ENCODE measurements around the gene MRPL48. TPM values are rescaled to one million over a fixed set of nuclear protein-coding genes. Genes with fewer than 3 reads are reported as not detected.

The MRPL48 gene
- 66.8 TPM for total RNA-seq (2021; ENCODE audit: unreplicated experiment)
- 62.7 and 89.3 TPM in 2 replicates for polyA plus RNA-seq (2012)
- percentile 77 among the genes with signal in this experiment for Bru-seq, nascent RNA
- percentile 73 among the genes with signal in this experiment for BruChase-seq, experiment 1, labeled RNA remaining after a 6-hour chase
- BruChase-seq, experiment 2, labeled RNA remaining after a 2-hour chase = percentile 70 among the genes with signal in this experiment
- long read RNA-seq, transcript MRPL48-201 (8 exons, 1,536 nt) = major isoform, 43 of 68 reads
- long read RNA-seq, partial matches to known transcripts = 1 of 68 reads
- long read RNA-seq, other reads (novel, unspliced or antisense) = 20 of 68 reads

GRCh38 chr11:73787643-73788558, at the start of gene MRPL48:
Gene MRPL48 (plus strand): TSS chr11:73787874. CDS start chr11:73787972, 98 bp downstream.
- BruUV-seq (replicated peaks) = TSS peak; percentile 90
- Histone ChIP-seq H3K9ac (ENCODE audit: low read length) (peak within 1 kb of the TSS; percentile 97), H3K4me1 (ENCODE audit: control insufficient read depth in 1 of 2, insufficient read depth in 2 of 2, low read length in 2 of 2) (peaks cover 17 to 22% of the 10 kb centered on the region in 2 experiments), H3K36me3 (ENCODE audit: control insufficient read depth in 1 of 2, insufficient read depth in 2 of 2, low read length in 2 of 2) (no peaks in the 10 kb centered on the region), H3K27me3 (ENCODE audit: insufficient read depth, low read length) (no peaks in the 10 kb centered on the region), H3K9me2 (ENCODE audit: insufficient read depth) (no peaks in the 10 kb centered on the region), H2AFZ (ENCODE audit: low read depth, low read length, poor library complexity, severe bottlenecking) (peak within 1 kb of the TSS; percentile 13), H4K20me1 (ENCODE audit: insufficient read depth) (no peaks in the 10 kb centered on the region), H3K4me3 (replicated peaks in 1 of 2; ENCODE audit: low read depth in 1 of 2, low read length in 2 of 2) (peak within 1 kb of the TSS; percentile 79 to 88), H3K79me2 (ENCODE audit: insufficient read depth, low read length) (peaks cover 29% of the 10 kb centered on the region), H3K27ac (ENCODE audit: low read depth, low read length) (peak within 1 kb of the TSS; percentile 88), H3K4me2 (ENCODE audit: low read length) (peak within 1 kb of the TSS; percentile 94), H3K9me3 (ENCODE audit: control insufficient read depth in 1 of 2, insufficient read depth in 1 of 2, low read depth in 1 of 2, low read length in 2 of 2) (no peaks in the 10 kb centered on the region)
- peak; percentile 91 for DNase-seq (ENCODE audit: low read depth, low spot score)
- intact Hi-C loops (cut with micrococcal nuclease) = loop anchor here (5.0 kb wide), 1 partner anchor 144 kb away; no protein-coding TSS in a partner anchor
- ChIA-PET RAD21 (ENCODE audit: low non-redundant PET in 1 of 2, low total read pairs in 2 of 2, uncharacterized antibody in 2 of 2, unreplicated experiment in 2 of 2) (interaction anchor here in 1 of 2 experiments (0.7 kb wide), 1 partner anchor 384 kb away, joined by 3 read pairs; no protein-coding TSS in a partner anchor), CTCF (interaction anchor here (0.6 to 1.1 kb wide), 1 partner anchor 143 kb away, joined by 3 read pairs; no protein-coding TSS in a partner anchor), POLR2A (interaction anchor here (0.6 to 2.2 kb wide), 8 partner anchors 8 to 143 kb away, joined by 3 to 26 read pairs (median 3); partner anchors contain the start of gene RAB6A)
- ATAC-seq = peak; percentile 96
- TF ChIP-seq ZNF274 (IDR thresholded peaks at IDR 0.05; ENCODE audit: low read depth, low read length) = no peak
- TF ChIP-seq POLR2A (IDR thresholded peaks at IDR 0.05; ENCODE audit: borderline replicate concordance, extremely low read depth, insufficient read depth, insufficient read length) = peak; percentile 75
- no peak for TF ChIP-seq SRF (IDR thresholded peaks at IDR 0.05; ENCODE audit: low read depth)
- TF ChIP-seq, protein P1, sequence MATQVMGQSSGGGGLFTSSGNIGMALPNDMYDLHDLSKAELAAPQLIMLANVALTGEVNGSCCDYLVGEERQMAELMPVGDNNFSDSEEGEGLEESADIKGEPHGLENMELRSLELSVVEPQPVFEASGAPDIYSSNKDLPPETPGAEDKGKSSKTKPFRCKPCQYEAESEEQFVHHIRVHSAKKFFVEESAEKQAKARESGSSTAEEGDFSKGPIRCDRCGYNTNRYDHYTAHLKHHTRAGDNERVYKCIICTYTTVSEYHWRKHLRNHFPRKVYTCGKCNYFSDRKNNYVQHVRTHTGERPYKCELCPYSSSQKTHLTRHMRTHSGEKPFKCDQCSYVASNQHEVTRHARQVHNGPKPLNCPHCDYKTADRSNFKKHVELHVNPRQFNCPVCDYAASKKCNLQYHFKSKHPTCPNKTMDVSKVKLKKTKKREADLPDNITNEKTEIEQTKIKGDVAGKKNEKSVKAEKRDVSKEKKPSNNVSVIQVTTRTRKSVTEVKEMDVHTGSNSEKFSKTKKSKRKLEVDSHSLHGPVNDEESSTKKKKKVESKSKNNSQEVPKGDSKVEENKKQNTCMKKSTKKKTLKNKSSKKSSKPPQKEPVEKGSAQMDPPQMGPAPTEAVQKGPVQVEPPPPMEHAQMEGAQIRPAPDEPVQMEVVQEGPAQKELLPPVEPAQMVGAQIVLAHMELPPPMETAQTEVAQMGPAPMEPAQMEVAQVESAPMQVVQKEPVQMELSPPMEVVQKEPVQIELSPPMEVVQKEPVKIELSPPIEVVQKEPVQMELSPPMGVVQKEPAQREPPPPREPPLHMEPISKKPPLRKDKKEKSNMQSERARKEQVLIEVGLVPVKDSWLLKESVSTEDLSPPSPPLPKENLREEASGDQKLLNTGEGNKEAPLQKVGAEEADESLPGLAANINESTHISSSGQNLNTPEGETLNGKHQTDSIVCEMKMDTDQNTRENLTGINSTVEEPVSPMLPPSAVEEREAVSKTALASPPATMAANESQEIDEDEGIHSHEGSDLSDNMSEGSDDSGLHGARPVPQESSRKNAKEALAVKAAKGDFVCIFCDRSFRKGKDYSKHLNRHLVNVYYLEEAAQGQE (IDR thresholded peaks at IDR 0.05; ENCODE audit: low read depth) = no peak
- no peak for TF ChIP-seq RAD21 (IDR thresholded peaks at IDR 0.05; ENCODE audit: low read depth)
- no peak for TF ChIP-seq CBX3 (IDR thresholded peaks at IDR 0.05; ENCODE audit: low read depth)
- TF ChIP-seq, protein P2, sequence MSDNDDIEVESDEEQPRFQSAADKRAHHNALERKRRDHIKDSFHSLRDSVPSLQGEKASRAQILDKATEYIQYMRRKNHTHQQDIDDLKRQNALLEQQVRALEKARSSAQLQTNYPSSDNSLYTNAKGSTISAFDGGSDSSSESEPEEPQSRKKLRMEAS (IDR thresholded peaks at IDR 0.05) = no peak
- TF ChIP-seq EZH2phosphoT487 (IDR thresholded peaks at IDR 0.05; ENCODE audit: borderline replicate concordance) = no peak
- TF ChIP-seq FOSL1 (IDR thresholded peaks at IDR 0.05; ENCODE audit: low read depth) = no peak
- TF ChIP-seq, protein P3, sequence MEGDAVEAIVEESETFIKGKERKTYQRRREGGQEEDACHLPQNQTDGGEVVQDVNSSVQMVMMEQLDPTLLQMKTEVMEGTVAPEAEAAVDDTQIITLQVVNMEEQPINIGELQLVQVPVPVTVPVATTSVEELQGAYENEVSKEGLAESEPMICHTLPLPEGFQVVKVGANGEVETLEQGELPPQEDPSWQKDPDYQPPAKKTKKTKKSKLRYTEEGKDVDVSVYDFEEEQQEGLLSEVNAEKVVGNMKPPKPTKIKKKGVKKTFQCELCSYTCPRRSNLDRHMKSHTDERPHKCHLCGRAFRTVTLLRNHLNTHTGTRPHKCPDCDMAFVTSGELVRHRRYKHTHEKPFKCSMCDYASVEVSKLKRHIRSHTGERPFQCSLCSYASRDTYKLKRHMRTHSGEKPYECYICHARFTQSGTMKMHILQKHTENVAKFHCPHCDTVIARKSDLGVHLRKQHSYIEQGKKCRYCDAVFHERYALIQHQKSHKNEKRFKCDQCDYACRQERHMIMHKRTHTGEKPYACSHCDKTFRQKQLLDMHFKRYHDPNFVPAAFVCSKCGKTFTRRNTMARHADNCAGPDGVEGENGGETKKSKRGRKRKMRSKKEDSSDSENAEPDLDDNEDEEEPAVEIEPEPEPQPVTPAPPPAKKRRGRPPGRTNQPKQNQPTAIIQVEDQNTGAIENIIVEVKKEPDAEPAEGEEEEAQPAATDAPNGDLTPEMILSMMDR (IDR thresholded peaks at IDR 0.05 in 2 of 3, conservative IDR thresholded peaks at IDR 0.05 in 1 of 3; ENCODE audit: borderline replicate concordance in 1 of 3, insufficient read depth in 1 of 3, low read depth in 2 of 3, low read length in 2 of 3) = no peak
- TF ChIP-seq SIN3A (IDR thresholded peaks at IDR 0.05; ENCODE audit: low read depth) = no peak
- peak; percentile 41; the same call in 1 of the 2 replicates for TF ChIP-seq ZFX (IDR thresholded peaks at IDR 0.05)
- TF ChIP-seq, protein P4, sequence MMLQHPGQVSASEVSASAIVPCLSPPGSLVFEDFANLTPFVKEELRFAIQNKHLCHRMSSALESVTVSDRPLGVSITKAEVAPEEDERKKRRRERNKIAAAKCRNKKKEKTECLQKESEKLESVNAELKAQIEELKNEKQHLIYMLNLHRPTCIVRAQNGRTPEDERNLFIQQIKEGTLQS (IDR thresholded peaks at IDR 0.05) = no peak
- TF ChIP-seq CEBPB (IDR thresholded peaks at IDR 0.05; ENCODE audit: low read depth) = no peak
- no peak for TF ChIP-seq EGR1 (IDR thresholded peaks at IDR 0.05; ENCODE audit: low read depth)
- TF ChIP-seq YY1 (IDR thresholded peaks at IDR 0.05; ENCODE audit: extremely low read depth, insufficient replicate concordance, low read depth, low read length) = peak; percentile 86
